ENCODE results near the gene TMEM266. TPM values are rescaled to one million over a fixed set of nuclear protein-coding genes. Genes with fewer than 3 reads are reported as not detected.
A peak's percentile ranks its signal among the peaks of the same experiment; 100 is the strongest.

Gene TMEM266
- total RNA-seq, 1 experiment from 2014 or later: 0.13 TPM

- H3K9me3 ChIP-seq: no peaks in the 10 kb centered on the region
- no peaks in the 10 kb centered on the region for H3K27me3 ChIP-seq
- no peak for DNase-seq
- H3K4me3 ChIP-seq: no peak overlapping the region
- no peaks in the 10 kb centered on the region for H3K36me3 ChIP-seq
These were observed 119.2 kb downstream of the TMEM266 start for GRCh38 chr15:76179023-76179422.

- no peaks in the 10 kb centered on the region for H3K36me3 ChIP-seq
- no peak for DNase-seq
- H3K4me3 ChIP-seq: no peak overlapping the region
- H3K9me3 ChIP-seq: no peaks in the 10 kb centered on the region; the same call in none of the 2 replicates
- H3K27me3 ChIP-seq: no peaks in the 10 kb centered on the region
These were observed 120.5 kb downstream of the TMEM266 start for GRCh38 chr15:76180321-76180720.

GRCh38 chr15:76181705-76182107 lies 121.9 kb downstream of the TMEM266 start:
- no peaks in the 10 kb centered on the region for H3K27me3 ChIP-seq
- DNase-seq: no peak
- no peaks in the 10 kb centered on the region; the same call in none of the 2 replicates for H3K9me3 ChIP-seq
- H3K36me3 ChIP-seq: no peaks in the 10 kb centered on the region
- H3K4me3 ChIP-seq: no peak overlapping the region

GRCh38 chr15:76183930-76184649 lies 124.3 kb downstream of the TMEM266 start:
- Histone ChIP-seq H3K27me3 (no peaks in the 10 kb centered on the region), H3K9me3 (no peaks in the 10 kb centered on the region; the same call in none of the 2 replicates), H3K4me3 (no peak overlapping the region), H3K36me3 (no peaks in the 10 kb centered on the region)
- DNase-seq: no peak

- H3K9me3 ChIP-seq: no peaks in the 10 kb centered on the region; the same call in none of the 2 replicates
- H3K36me3 ChIP-seq: no peaks in the 10 kb centered on the region
- no peak overlapping the region for H3K4me3 ChIP-seq
- no peak for DNase-seq
- H3K27me3 ChIP-seq: no peaks in the 10 kb centered on the region
These were observed 124.9 kb downstream of the TMEM266 start for GRCh38 chr15:76184650-76185035.

- peak; percentile 82 for DNase-seq
- H3K36me3 ChIP-seq: no peaks in the 10 kb centered on the region
- H3K9me3 ChIP-seq: no peaks in the 10 kb centered on the region; the same call in none of the 2 replicates
- H3K4me3 ChIP-seq: no peak overlapping the region
- H3K27me3 ChIP-seq: no peaks in the 10 kb centered on the region
These were observed 125.9 kb downstream of the TMEM266 start for GRCh38 chr15:76185716-76186115.

- Histone ChIP-seq H3K27me3 (no peaks in the 10 kb centered on the region), H3K9me3 (no peaks in the 10 kb centered on the region; the same call in none of the 2 replicates), H3K4me3 (no peak overlapping the region), H3K36me3 (no peaks in the 10 kb centered on the region)
- DNase-seq: no peak
These were observed 127.4 kb downstream of the TMEM266 start for GRCh38 chr15:76187163-76187562.

GRCh38 chr15:76189106-76189505 lies 129.3 kb downstream of the TMEM266 start:
- Histone ChIP-seq H3K4me3 (no peak overlapping the region), H3K27me3 (no peaks in the 10 kb centered on the region), H3K9me3 (no peaks in the 10 kb centered on the region; the same call in none of the 2 replicates), H3K36me3 (no peaks in the 10 kb centered on the region)
- DNase-seq: no peak

GRCh38 chr15:76190070-76190564 lies 130.3 kb downstream of the TMEM266 start:
- no peak overlapping the region for H3K4me3 ChIP-seq
- H3K36me3 ChIP-seq: no peaks in the 10 kb centered on the region
- no peaks in the 10 kb centered on the region; the same call in none of the 2 replicates for H3K9me3 ChIP-seq
- no peaks in the 10 kb centered on the region for H3K27me3 ChIP-seq
- DNase-seq: no peak

- no peak overlapping the region for H3K4me3 ChIP-seq
- DNase-seq: peak; percentile 82
- no peaks in the 10 kb centered on the region for H3K9me3 ChIP-seq
- no peaks in the 10 kb centered on the region for H3K36me3 ChIP-seq
- no peaks in the 10 kb centered on the region for H3K27me3 ChIP-seq
These were observed 131.2 kb downstream of the TMEM266 start for GRCh38 chr15:76190751-76191538.

- DNase-seq: no peak
- H3K9me3 ChIP-seq: no peaks in the 10 kb centered on the region
- no peaks in the 10 kb centered on the region for H3K36me3 ChIP-seq
- H3K27me3 ChIP-seq: no peaks in the 10 kb centered on the region
- H3K4me3 ChIP-seq: no peak overlapping the region
These were observed 131.9 kb downstream of the TMEM266 start for GRCh38 chr15:76191539-76192244.

- Histone ChIP-seq H3K4me3 (no peak overlapping the region), H3K36me3 (no peaks in the 10 kb centered on the region), H3K9me3 (no peaks in the 10 kb centered on the region), H3K27me3 (no peaks in the 10 kb centered on the region)
- no peak for DNase-seq
These were observed 132.9 kb downstream of the TMEM266 start for GRCh38 chr15:76192715-76193114.

- Histone ChIP-seq H3K36me3 (peaks cover 4% of the 10 kb centered on the region; the same call in 1 of the 2 replicates), H3K27me3 (no peaks in the 10 kb centered on the region), H3K9me3 (no peaks in the 10 kb centered on the region), H3K4me3 (no peak overlapping the region)
- no peak for DNase-seq
These were observed 134.1 kb downstream of the TMEM266 start for GRCh38 chr15:76193934-76194333.

- H3K36me3 ChIP-seq: peaks cover 4% of the 10 kb centered on the region; the same call in 1 of the 2 replicates
- DNase-seq: no peak
- H3K4me3 ChIP-seq: no peak overlapping the region
- H3K9me3 ChIP-seq: no peaks in the 10 kb centered on the region
- H3K27me3 ChIP-seq: no peaks in the 10 kb centered on the region
These were observed 135.9 kb downstream of the TMEM266 start for GRCh38 chr15:76195506-76196268.

GRCh38 chr15:76196269-76197231 lies 136.8 kb downstream of the TMEM266 start:
- DNase-seq: peak; percentile 98
- H3K27me3 ChIP-seq: no peaks in the 10 kb centered on the region
- H3K36me3 ChIP-seq: peaks cover 4% of the 10 kb centered on the region; the same call in 1 of the 2 replicates
- no peak overlapping the region for H3K4me3 ChIP-seq
- H3K9me3 ChIP-seq: no peaks in the 10 kb centered on the region
